HG02852 (cell line): ENCODE results near the gene HECW1.
"Not testable (repeated sequence)": the region's sequence is repeated elsewhere in the genome, so short reads cannot be mapped to it uniquely, and the experiment has no call there.

Experiments used
- ATAC-seq: cut with Tn5 transposase; IDR thresholded peaks from one replicate; pipeline ENCODE4 v1.9.1; 2021; ENCODE audit warnings: mild to moderate bottlenecking, moderate library complexity; ENCODE audit not compliant: unreplicated experiment

Gene HECW1

DNA sequence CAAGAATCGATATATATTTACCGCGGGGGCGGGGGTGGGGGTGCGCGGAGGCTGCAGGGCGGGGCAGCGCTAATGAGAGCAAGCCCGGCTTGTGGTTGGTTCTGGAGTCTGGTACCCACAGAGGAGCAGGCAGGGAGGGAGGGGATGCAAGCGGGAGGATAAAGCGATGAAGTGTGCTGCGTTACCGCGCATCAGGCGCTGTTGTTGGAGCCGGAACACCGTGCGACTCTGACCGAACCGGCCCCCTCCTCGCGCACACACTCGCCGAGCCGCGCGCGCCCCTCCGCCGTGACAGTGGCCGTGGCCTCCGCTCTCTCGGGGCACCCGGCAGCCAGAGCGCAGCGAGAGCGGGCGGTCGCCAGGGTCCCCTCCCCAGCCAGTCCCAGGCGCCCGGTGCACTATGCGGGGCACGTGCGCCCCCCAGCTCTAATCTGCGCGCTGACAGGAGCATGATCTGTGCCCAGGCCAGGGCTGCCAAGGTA, at the start of gene HECW1:
Gene HECW1, plus strand, starts transcription at position 189 of the 482 bp plus-strand sequence. CDS start 131,259 bp downstream, outside the sequence.
- ATAC-seq = no peak

GRCh38 chr7:43071604-43072003, 40.8 kb upstream of the HECW1 start:
- no peak for ATAC-seq

GRCh38 chr7:43072530-43072929, 39.9 kb upstream of the HECW1 start:
- no peak for ATAC-seq

GRCh38 chr7:43073811-43074210, 38.6 kb upstream of the HECW1 start:
- ATAC-seq = not testable (repeated sequence)

- ATAC-seq = peak; percentile 70
These were observed 36.2 kb upstream of the HECW1 start for GRCh38 chr7:43076189-43076605.

DNA sequence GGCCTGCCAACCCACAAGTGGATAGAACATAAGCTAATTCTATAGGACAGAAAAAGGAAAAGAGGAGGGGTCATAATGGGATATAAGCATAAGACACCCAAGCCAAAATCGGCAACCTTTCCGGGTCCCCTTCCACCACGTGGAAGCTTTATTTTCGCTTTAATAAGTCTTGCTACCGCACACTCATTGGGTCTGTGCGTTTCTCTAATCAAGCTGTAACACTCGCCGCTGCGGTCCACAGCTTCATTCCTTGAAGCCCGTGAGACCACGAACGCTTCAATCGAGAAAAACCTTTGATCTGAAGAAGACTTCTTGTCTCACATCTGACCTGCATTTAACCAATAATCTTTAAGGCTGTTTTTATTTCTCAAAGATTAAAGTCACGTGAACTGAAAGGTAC, 35.8 kb upstream of the HECW1 start:
- no peak for ATAC-seq

DNA sequence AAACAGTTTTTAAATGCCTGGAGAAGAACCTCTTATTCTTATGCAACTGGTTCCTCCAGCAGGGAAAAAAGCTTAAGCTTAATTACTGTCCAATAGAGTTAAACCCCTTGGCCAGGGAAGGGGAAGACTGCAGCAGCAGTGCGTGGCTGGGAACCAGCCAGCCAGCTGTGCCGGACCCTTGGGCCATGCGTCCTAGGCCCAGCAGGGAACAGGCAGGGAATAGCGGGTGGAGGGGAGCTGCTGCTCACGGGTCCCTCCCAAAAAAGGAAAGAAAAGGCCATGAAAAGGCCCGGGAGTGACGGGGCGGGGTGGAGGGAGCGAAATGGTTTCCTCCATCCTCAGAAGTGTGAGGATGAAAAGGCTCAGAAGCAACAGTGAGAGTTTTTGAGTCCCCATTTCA, 35.2 kb upstream of the HECW1 start:
- no peak for ATAC-seq

GRCh38 chr7:43077732-43078391, 34.6 kb upstream of the HECW1 start:
- ATAC-seq = no peak

DNA sequence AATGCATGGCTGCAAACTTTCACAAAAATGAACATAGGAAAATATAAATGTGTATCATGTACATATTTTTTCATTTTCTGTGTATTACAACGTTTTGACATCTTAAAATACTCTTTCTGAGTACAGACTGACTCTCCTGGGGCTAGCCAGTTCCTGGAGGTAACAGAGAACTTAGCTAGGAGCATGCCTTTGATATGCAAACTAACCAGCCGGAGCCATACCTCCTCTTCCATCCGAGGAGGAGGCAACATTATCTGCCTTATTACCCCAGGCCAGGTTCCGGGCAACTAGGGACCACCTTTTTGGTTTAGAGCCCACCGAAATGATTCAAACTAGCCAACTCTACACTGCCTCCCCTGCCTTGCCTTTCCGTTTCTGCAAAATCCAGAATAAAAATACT, 33.7 kb upstream of the HECW1 start:
- no peak for ATAC-seq

DNA sequence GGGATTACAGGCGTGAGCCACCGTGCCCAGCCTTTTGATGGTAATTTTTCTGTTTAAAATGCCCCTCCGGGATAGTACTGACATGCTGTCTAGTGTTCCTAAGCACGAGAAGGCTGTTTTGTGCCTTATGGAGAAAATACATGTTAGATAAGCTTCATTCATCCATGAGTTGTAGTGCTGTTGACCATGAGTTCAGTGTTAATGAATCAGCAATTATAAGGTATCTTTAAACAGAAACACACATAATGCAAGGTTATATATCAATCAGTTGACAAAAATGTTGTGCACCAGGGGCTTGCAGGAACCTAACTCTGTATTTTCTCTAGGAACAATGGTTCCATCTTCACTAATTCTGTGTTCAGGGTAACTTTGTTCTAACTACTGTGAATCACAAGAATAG, 30.8 kb upstream of the HECW1 start:
- no peak for ATAC-seq

DNA sequence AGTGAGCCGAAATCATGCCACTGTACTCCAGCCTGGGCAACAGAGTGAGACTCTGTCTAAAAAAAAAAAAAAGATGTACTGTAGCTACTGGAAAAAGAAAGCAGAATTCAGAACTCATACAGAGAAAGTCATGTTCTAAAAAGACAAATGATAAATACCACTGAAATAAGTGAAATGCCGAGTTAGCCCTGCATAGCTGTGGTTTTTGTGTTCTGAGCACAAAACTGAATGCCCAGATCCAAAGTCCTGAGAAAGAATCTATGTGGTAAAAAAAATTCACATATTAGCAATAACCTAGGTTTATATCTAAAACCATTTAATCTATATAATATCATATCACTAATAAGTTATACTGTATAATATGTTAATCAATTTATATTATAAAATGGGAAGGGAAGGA, 29.3 kb upstream of the HECW1 start:
- no peak for ATAC-seq

- ATAC-seq = no peak
These were observed 27.4 kb upstream of the HECW1 start for GRCh38 chr7:43085017-43085416.

DNA sequence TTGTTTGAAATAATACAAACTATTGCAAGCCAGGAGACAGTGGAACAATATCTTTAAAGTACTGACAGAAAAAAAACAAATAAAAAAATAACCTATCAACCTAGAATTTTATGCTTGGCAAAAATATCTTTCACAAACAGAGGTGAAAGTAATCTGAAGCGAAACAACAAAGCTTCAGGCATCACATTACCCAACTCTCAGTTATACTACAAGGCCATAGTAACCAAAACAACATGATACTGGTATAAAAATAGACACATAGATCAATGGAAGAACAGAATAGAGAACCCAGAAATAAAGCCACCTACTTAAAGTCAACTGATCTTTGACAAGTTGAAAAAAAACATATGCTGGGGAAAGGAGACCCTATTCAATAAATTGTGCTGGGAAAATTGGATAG, 26.5 kb upstream of the HECW1 start:
- ATAC-seq = no peak

DNA sequence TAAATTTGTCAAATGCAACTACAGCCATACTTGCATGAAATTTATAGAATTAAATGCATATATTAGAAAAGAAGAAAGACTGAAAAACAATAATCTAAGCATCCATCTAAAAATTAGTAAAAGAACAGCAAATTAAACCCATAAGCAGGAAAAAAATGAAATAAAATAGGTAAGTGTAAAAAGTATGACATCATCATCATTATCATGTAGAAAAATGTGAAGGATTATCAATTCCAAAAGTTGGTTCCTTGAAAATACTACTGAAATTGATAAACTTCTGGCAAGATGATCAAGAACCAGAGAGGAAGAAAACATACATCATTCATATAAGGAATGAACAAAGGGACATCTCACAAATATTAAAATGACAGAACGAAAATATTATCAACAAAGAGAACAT, 19.6 kb upstream of the HECW1 start:
- ATAC-seq = no peak

DNA sequence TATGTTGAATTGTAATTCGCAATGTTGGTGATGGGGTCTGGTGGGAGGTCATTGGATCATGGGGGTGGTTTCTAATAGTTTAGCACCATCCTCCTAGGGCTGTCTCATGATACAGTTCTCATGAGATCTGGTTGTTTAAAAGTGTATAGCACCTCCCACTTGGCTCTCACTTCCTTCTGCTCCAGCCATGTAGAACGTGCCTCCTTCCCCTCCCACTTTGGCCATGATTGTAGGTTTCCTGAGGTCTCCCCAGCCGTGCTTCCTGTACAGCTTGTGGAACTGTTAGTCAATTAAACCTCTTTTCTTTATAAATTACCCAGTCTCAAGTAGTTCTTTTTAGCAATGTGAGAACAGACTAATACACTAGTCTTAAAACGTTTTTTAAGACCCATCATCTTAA, 15.6 kb upstream of the HECW1 start:
- ATAC-seq = no peak

GRCh38 chr7:43099750-43100149, 12.7 kb upstream of the HECW1 start:
- no peak for ATAC-seq

DNA sequence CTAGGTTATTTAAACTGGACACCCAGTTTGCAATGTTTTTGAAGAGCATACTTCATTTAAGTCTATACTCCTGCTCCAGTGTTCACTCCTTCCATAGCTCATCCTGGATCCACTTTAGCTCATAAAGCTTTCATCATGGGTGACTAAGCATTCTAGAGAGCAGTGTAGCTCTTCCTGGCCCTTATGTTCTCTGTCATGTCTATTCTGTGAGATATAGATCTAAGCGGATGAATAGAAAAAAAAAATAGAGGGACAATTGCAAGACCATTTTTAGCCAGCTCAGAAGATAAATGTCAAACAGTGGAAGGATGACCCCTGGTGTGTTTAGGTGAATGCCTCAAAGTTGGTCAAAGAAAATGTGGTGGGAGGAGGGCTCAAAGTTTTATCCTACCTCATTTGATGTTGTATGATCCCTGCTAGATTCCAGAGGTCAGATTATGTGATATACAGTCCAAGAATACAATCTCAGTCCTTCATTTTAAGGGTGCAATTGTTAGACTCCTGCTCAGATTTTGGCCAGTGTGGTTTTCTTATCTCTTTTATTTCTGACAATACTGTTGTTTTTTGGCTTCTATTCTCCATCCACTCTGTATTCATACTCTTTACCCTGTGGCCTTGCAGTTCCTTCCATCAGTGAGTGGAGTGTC, 7.5 kb upstream of the HECW1 start:
- ATAC-seq = no peak

DNA sequence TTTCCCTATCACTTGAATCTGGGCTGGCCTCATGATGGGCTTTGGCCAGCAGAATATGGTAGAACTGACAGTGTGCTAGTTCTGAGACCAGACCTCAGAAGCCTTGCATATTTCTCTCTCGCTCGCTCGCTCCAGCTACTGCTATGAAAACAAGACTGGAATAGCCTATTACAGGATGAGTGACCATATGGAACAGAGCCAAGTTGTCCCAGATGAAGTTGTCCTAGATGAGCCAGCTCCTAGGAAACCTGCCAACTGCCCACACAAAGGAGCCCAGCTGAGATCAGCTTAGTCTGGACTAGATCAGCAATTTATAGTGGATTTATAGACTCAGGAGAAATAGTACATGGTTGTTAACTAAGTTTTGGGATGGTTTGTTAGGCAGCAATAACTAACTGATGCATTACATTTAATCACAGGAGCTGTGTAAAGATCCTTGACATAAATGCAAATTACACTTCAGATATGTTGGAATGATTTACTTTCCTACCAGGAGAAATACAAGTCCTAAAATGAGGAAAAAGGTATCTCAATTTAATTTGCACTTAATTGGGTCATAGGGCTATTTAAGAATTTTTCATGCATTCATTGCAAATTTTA, 6.8 kb upstream of the HECW1 start:
- ATAC-seq = no peak

- ATAC-seq = peak; percentile 91
These were observed 4.0 kb upstream of the HECW1 start for GRCh38 chr7:43108255-43109011.

DNA sequence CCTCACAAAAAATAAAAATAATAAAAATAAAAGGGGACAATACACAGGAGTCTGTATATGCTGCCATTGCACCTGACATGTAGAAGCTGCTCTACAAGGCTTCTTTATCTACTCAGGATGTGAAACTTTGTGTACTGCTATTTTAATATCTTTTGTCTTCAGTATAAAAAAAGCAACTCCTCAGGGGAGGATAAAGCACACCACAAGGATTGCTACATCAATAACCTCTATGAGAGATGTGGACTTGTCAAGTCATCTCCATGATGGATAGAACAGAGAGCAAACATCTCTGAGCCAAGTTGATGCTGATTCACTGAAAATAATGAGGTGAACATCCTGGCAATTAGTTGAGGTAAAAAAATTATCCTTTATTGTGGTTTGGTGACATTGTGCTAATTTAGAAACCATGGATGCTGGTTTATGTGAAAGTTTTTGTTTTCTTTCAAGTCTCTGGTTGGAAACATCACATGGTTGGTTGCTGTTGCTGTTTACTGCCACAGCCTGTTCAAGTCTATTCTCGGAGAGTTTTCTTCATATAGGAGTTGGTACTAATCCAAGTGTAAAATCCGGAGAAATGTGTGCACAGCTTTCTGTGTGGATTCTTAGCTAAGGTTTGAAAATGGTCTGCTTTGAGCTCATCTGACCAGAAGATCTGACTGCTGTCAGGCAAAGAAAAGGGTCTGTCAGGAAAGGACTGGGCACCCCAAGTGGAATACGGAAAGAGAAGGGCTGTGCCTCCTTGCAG, 1.5 kb upstream of the HECW1 start:
- ATAC-seq = no peak
